AG08396 (cell line): Measurements from ENCODE around the gene ZDHHC3.
"Not testable (repeated sequence)": the region's sequence is repeated elsewhere in the genome, so short reads cannot be mapped to it uniquely, and the experiment has no call there.

Experiments
- DNase-seq: peaks from one replicate; pipeline ENCODE4 v3.0.0; 2012; ENCODE audit warnings: low spot score, mixed read lengths

The ZDHHC3 gene

DNA sequence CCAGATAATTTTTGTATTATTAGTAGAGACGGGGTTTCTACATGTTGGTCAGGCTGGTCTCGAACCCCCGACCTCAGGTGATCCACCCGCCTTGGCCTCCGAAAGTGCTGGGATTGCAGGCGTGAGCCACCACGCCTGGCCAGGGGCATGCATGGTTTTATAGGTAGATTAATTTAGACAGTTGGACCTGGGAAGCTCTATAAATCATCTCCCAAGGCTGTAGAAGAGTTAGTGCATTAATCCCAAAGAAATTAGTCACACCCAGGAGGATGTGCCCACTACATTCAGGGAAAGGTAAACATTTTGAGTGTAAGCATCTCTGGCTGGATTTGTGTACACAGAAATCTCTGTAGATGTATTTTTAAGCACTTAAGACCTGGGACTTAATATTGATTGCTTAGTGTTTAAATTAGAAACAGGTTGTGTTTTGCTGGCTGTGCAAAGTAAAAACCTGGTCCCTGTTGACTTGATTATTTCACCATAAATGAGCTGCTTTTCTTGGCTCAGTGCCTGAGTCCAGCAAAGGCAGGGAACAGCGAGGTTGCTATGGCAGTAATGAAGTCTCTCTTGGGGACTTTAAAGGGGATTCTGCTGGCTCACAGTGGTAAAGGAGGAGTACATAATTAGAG, 19.3 kb upstream of the ZDHHC3 start:
- peak; percentile 43 for DNase-seq

DNA sequence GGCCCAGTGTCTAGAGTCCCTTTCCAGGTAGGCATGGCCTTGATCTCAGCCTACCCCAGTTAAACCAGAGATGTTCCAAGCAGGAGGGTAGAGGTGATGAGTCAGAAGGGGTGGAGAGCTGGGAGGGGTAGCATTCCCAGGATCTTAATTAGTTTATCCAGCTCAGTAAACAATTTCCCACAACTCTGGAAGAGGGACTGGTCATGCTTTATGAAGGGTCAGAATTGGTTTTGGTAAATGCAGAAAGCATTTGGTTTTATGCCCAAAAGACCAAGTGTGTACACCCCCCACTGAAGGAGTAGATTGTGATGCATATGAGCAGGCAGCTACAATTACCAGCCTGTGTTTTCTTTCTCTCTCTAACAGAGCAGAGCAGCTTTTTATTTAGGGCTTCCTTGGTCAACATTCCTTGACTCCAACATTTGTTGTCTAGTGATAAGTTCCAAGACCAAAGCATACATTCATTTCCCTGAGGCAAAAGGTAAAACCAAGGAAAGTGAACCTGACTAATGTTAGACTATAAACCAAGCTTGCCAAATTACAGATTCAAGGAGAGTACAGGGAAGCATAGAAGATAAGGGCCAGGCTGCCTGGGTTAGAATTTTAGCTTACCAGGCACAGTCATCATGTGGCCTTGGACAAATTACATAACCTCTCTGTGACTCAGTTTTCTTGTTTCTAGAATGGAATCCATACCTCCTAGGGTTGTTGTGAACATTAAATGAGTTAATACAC, 17.7 kb upstream of the ZDHHC3 start:
- DNase-seq = peak; percentile 82

DNA sequence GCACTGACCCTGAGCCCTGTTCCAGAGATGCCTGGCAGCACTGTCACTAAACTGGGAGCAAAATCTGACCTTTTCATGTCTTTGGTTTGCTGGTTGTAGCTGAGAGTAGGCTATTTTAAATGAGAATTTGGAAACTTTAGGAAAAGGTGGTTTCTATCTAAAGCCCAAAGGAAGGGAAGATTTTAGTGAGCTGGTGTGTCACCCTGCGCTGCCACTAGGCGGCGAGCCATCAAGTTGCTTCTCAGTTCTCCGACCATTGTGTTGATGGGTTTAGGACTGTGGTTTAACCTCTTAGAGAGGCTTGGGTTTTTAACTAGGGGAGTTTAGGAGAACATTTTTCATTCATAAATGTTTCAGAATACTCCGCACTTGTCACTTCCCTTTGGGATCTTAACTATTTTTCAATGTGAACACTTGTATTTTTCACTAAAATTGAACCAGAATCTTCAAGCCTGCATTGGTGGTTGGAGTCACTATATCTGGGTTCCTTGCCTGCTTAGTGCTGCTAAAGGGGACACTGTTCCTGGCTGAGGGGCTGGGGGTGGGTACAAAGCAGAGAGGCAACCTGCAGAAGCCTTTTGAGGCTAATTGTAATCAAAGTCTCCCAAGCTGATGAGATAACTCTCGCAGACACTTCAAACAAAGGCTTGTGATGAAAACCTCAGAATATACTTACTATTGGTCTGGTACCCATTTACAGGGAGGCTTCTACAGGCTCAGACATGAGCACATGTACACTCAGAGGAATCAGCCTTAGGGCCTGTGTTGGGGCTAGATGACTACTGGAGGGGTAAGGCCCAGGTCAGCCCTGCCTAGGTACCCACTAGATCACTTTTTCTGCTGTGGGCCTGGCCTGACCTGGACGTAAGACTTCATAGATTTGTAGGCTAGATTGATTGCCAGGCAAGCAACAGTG, 16.8 kb upstream of the ZDHHC3 start:
- DNase-seq = peak; percentile 28

DNA sequence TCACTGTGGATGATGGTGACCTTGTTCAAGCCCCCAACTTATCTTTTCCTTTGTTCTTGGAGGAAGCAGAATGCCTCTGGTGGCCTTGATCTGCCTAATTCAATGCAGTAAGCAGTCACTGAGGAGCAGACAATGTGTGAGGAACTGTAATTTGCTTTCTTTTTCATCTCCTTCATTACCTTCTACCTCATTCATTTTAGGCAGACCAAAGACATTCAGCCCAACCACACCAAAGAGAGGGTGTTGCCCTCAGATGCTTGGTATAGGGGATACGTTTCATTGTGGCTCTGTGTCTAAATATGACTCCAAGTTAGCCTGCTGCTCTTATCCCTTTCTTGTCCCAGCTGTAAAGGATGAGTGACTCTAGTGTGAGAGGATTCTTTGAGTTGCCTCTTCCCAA, 15.4 kb upstream of the ZDHHC3 start:
- no peak for DNase-seq

DNA sequence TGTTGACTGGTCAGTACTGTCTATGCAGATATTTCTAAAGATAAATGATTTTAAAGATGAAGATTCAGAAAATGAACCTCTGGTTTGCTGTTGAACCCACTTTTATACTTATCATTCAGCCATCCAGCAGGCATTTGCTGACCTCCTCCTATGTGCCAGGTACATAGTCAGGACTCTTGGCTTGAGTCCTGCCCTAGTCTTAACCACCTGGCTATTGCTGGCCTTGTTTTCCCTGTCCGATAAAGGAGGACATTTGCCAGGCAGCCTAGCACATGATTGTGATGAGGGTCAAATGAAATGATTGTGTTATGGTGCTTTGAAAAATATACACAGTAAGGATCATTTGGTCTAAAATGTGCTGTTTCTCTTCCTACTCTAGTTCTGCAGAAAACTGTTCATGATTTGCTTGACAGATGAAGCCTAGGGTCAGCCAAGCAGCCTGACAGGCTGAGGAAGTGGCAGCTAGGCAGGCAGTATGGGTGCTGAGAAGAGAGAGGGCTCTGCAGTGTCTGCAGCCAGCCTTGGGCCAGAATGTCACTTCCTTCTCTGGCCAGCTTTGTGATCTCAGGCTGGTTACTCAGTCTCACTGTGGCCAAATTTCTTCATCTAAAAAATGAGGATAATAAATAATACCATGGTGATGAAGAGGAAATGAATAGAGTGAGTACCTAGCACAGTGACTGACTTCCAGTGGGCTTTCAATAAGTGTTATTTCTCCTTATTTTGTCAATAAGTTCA, 13.8 kb upstream of the ZDHHC3 start:
- peak; percentile 28 for DNase-seq

DNA sequence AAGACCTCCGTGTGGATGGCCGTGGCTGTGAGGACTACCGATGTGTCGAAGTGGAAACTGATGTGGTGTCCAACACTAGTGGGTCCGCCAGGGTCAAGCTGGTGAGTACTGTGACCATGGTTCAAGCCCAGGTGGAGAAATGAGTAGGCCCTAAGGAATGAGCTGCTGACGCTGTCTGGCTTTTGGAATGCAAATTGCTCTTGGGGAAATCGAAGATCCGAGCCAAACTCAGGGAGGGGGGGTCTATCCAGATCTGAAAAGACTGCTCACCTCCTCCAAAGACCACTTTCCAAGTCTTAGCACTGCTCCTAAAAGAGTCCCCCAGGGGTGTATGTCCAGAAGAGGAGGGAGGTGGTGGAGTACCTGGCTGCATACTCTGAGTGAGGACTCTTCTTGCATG, 13.2 kb upstream of the ZDHHC3 start:
- DNase-seq = no peak

DNA sequence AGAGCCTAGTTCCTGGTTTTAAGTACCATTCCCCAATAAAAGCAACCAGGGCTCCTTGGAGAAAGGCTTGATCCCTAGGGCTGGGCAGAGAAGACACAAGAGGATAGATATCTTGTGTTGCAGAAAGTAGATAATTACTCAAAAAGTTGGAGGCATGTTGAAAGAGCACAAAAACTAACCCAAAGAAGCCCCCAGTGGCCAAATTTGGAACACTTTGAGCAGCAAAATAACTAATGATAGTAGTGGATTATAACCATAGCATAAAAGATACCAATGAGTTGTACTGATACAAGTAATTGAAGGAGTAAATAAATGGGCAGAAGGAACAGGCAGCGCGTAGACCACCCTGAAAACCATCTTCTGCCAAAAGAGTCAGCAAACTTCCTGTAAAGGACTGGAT, 12.1 kb upstream of the ZDHHC3 start:
- DNase-seq = peak; percentile 29

DNA sequence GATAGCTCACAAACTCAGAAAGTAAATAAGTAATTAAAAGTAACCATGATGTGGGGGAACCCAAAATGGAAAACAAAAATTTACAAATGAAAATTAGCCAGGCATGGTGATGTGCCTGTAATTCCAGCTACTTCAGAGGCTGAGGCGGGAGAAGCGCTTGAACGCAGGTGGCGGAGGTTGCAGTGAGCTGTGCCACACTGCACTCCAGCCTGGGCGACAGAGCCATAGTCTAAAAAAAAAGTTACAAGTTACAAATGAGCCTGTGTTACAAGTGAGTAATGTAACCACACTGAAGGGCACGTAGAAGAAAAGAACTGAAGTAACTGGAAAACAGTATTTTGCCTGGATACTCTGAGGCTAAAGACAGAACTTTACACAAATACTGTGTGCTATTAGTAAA, 11.4 kb upstream of the ZDHHC3 start:
- no peak for DNase-seq

DNA sequence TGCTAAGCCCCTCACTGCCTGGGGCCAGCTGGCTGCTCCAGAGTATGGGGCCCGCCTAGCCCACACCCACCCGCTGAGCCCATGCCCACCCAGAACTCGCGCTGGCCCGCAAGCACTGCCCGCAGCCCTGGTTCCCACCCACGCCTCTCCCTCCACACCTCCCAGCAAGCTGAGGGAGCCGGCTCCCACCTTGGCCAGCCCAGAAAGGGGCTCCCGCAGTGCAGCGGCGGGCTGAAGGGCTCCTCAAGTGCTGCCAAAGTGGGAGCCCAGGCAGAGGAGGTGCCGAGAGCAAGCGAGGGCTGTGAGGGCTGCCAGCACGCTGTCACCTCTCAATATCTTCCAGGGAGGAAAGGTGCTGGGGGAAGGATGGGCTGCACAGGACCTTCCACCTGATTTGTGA, 10.4 kb upstream of the ZDHHC3 start:
- not testable (repeated sequence) for DNase-seq

DNA sequence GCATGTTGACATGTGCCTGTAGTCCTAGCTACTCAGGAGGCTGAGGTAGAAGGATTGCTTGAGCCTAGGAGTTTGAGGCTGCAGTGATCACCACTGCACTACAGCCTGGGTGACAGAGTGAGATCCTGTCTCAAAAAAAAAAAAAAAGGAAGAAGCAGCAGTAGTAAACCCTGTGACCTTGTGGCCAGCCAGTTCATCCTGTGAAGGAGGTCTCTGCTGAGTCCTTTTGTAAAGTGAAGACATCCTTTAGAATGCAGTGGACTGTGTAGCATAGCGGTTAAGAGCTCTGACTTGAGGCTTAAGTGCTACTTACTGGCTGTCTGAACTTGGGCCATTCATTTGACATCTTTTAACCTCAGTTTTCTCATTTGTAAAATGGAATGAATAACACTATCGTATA, 8.4 kb upstream of the ZDHHC3 start:
- DNase-seq = no peak

DNA sequence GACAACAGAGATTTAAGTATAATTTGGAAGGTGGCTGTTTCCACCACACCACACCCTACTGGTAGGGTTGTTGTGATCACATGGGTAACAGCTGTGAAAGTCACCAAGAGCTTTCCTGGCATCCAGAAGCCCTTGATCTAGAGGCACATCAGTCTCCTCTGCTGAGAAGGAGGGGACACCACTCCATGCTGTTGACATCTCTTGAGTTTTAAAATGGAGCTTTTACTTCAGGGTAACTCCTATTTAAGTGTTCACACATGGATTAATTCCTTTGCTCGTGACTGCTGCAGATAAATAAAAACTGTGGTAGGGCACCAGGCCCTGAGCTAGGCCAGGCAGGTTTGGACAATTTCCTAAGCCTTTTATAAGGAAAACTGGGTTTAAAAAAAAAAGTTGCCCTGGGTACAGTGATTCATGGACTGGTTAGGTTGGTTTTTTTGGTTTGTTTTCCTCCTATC, 7.5 kb upstream of the ZDHHC3 start:
- DNase-seq = no peak

DNA sequence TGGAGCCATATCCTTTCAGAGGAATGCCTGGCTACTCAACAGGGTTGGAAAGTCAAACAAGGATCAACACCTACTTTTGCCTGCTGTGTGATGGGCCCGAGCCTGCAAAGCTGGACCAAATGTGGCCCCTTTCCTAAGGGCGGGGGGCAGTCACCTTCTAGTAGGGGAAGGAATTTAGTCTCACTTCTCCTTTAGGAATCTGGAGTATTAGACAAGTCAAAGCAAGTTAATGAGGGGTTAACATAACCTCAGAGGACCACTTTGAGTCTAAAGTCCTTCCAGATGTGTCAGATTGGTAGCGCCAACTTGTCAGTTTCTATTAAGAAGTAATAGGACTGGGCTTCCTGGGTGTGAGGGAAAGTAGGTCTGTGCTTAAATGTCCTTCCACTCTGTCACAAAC, 6.8 kb upstream of the ZDHHC3 start:
- no peak for DNase-seq

DNA sequence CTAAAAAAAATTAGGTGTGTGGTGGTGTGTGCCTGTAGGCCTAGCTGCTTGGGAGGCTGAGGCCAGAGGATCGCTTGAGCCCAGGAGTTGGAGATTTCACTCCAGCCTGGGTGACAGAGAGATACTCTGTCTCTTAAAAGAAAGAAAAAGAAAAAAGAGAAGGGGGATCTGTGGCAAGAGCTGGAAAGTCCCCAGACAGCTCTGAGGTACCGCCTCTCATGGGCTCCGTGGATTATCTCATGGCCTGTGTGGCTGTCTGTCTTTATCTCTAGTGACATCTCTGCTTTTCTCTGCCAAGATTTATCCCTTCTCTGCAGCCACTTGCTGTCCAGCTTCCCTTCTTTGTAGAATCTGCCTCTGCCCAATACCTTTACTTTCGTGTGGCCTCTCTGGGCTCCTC, 5.8 kb upstream of the ZDHHC3 start:
- DNase-seq = no peak

DNA sequence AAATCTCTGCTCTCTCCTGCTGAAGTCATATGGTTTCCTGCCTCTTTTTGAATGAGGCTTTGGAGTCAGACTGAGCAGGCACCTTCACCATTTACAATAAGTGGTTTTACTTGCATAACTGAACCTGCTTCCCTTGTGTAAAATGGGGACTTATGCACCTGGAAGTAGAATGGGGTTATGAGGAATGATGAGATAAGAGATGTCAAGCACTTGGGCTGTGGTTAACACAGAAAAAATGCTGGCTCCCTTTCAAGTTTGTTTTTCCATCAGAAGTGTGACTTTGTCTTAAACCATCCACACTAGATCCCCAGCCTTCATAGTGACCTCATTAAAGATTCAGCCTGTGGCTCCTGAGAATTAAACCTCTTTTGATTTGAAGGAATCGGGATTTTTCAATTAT, 5.2 kb upstream of the ZDHHC3 start:
- DNase-seq = no peak

DNA sequence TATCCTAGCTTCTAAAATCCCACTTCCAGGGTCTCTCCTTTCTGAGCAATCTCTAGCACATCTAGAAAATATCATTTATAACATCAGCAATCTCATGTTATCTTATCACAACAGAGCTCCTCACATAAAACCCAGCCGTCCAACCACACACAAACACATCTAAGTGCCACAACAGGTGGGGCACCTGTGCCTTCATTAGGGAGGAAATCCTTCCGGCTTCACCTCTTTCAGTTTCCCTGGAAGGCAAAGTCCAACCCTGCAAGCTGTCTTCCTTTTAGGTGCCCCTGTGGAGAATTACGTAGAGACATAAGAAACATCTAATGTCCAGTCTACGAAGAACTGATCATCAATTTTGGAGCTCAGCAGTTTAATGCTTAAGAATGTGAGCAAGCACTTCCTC, 1.6 kb downstream of the ZDHHC3 start:
- no peak for DNase-seq

DNA sequence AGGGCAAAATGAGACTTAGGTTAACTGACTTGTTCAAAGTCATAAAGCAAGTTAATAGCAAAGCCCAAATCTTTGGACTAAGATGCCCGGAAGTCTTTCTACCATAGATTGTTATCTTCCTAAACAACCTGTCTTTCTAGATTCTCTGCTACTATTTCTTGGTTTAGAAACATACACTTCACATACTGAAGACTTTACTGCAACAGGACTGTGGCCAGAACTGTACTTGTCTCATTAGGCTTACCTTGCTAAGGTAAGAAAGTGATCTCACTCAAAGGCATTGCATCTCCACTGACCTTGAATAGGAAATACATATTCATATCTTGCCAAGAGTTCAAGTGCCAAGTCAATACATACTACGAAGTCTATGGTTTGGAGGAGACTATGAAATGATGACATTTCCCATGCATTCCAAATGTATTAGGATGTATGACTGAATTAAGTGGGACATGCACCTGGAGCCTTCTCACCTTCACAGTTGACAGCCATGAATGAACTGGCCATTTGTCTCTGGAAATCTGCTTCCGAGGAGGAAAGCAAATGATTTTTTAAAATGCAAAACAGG, 5.0 kb downstream of the ZDHHC3 start:
- DNase-seq = no peak

DNA sequence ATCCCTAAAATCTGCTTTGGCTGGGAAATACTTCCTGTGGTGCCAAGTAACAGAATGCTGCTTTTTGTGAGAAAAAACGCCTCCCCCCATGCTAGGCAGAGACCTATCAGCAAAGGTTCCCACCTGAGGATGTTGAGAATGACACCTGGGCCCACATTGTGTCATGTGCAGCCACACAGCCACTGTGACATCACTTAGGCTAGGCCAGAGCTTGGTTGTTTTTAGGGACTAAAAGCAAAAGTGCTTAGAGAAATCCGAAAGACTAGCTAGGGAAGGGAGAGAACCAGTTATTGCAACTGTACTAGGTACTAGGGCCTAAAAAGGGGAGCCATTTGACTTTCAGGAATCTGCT, 6.2 kb downstream of the ZDHHC3 start:
- no peak for DNase-seq

DNA sequence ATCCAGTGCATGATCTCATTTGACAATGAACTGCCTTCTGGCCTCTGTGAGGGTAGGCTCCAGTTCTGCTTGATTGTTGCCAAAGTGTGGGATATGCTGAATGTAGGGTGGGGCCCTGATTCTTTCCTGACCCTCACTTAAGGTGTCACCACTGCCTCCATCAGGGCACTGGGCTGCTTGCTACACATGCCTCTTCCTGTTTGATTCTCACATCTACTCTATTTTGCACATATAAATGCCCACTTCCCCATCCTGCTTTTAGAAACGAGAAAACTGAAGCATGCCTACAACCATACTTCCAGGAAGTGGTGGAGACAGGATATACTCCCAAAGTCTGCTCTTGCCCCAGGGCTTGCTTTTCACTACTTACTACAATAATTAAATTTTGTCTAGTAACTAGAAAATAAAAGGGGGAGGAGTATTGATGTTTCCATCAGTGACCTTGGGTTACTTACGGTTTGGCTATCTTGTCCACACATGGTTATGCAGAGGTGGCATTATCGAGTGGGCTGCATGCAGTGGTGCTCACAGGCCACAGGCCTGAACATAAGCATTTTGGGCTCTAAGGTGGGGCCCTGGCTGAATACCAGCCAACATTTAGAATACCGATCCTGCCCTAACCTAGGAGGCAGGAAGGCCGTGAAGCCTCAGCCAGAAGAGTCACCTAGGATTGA, 6.7 kb downstream of the ZDHHC3 start:
- DNase-seq = no peak

DNA sequence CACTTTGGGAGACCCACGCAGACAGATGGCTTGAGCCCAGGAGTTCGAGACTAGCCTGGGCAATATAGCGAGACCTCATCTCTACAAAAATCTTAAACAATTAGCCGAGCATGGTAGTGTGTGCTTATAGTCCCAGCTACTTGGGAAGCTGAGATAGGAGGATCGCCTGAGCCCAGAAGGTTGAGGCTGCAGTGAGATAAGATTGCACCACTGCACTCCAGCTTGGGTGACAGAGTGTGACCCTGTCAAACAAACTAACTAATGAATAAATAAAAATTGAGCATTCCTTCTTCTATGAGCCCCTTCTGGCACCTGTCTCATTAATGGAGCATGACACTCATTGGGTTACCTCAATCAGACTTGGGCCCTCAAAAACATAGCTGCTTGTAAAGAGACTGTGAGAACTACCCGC, 7.5 kb downstream of the ZDHHC3 start:
- DNase-seq = no peak

DNA sequence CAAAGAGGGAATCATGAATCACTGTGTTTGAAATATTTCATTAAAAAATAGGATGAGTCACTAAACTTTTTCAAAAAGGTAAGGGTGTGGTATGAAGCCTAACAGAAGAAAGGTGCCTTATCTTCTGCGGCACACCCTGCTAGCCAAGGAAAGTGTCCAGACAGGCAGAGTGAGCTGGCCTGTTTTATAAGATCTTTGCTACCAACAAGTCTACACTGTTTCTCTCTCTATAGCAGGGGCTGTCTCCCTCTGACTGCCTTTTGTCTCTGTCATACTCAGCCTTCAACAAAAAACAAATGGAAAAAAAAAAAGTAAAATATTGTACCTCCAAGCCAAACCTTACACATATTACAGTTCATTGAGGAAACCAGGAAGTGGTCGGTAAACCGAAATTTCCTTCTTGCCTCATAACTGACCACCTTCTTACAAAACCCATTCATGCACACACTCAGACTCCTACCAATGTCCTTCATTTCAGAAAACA, 9.1 kb downstream of the ZDHHC3 start:
- DNase-seq = no peak

DNA sequence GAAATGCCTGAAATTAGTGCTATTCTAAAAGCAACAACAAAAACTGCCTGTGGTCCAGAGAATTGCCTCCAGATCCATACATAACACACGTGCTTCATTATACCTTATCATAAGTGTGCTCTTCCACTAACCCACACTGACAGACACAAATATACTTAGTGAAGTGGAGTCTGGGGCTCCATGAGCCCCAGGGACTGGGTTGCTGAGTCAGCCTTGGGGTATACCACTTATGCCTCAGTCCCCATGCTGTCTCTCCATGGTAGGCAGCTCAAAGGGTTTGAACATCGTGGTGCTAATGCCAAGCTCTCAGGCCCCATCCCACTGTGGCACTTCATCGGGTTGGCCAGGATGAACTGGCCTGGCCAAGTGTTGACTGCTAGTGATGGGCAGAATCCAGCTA, 10.8 kb downstream of the ZDHHC3 start:
- DNase-seq = no peak
